HepG2 (cell line): Measurements from ENCODE around the gene NCOA3. TPM values are rescaled to one million over a fixed set of nuclear protein-coding genes. Genes with fewer than 3 reads are reported as not detected.
A peak's percentile ranks its signal among the peaks of the same experiment; 100 is the strongest.

Experiments
- EP300 ChIP-seq, 3 experiments: sonication (generic) in 1 of 3; formaldehyde crosslinking in 1 of 3; IDR thresholded peaks; 2 replicates each; pipeline versions ENCODE4 v1.5.1 to v1.6.1; 2011 to 2020; ENCODE audit warnings: low read depth in 2 of 3, low read length in 2 of 3, borderline replicate concordance in 1 of 3, improper control_type of control experiment in 1 of 3, mild to moderate bottlenecking in 1 of 3, missing genetic modification reagents in 1 of 3, moderate library complexity in 1 of 3
- ERF ChIP-seq: IDR thresholded peaks from 2 replicates; pipeline ENCODE4 v1.6.1; 2018; ENCODE audit warnings: missing biosample characterization, missing genetic modification reagents
- GTF3A ChIP-seq: sonication (generic); formaldehyde crosslinking; conservative IDR thresholded peaks from 2 replicates; pipeline ENCODE4 v1.4.0; 2020; ENCODE audit warnings: mild to moderate bottlenecking, missing genetic modification reagents
- HNF4G ChIP-seq, 2 experiments: sonication (generic) in 1 of 2; formaldehyde crosslinking in 1 of 2; IDR thresholded peaks; 2 replicates each; pipeline versions ENCODE4 v1.4.0 to v1.6.1; 2011 to 2020; ENCODE audit warnings: borderline replicate concordance in 2 of 2, low read depth in 2 of 2, mild to moderate bottlenecking in 2 of 2, low read length in 1 of 2, missing genetic modification reagents in 1 of 2, moderate library complexity in 1 of 2
- KLF12 ChIP-seq: sonication (generic); formaldehyde crosslinking; IDR thresholded peaks from 2 replicates; pipeline ENCODE4 v1.4.0; 2020; ENCODE audit warnings: missing genetic modification reagents, borderline replicate concordance
- KMT2A ChIP-seq: sonication (generic); formaldehyde crosslinking; IDR thresholded peaks from 2 replicates; pipeline ENCODE4 v1.4.0; 2020; ENCODE audit warnings: missing genetic modification reagents
- MZF1 ChIP-seq: sonication (generic); formaldehyde crosslinking; IDR thresholded peaks from 2 replicates; pipeline ENCODE4 v1.8.1; 2023; ENCODE audit warnings: mild to moderate bottlenecking, missing genetic modification reagents, borderline replicate concordance
- SNAPC2 ChIP-seq: sonication (generic); formaldehyde crosslinking; IDR thresholded peaks from 2 replicates; pipeline ENCODE4 v1.8.1; 2022; ENCODE audit warnings: mild to moderate bottlenecking, missing genetic modification reagents
- SRSF9 ChIP-seq: fragments of 200-400 bp; formaldehyde crosslinking; IDR thresholded peaks from 2 replicates; pipeline ENCODE4 v1.6.1; 2018; ENCODE audit warnings: borderline replicate concordance, mild to moderate bottlenecking, low read depth, low read length; ENCODE audit not compliant: insufficient read depth, poor library complexity, severe bottlenecking
- ZFP90 ChIP-seq: sonication (generic); formaldehyde crosslinking; IDR thresholded peaks from 2 replicates; pipeline ENCODE4 v1.8.0; 2022; ENCODE audit warnings: missing genetic modification reagents, mild to moderate bottlenecking, inconsistent platforms, borderline replicate concordance
- ZNF225 ChIP-seq: sonication (generic); formaldehyde crosslinking; IDR thresholded peaks from 2 replicates; pipeline ENCODE4 v1.4.0; 2020; ENCODE audit warnings: mild to moderate bottlenecking, missing genetic modification reagents
- ZNF337 ChIP-seq: sonication (generic); formaldehyde crosslinking; IDR thresholded peaks from 2 replicates; pipeline ENCODE4 v1.5.1; 2020; ENCODE audit warnings: missing genetic modification reagents, low read depth, mild to moderate bottlenecking, borderline replicate concordance
- ZNF343 ChIP-seq: sonication (generic); formaldehyde crosslinking; IDR thresholded peaks from 2 replicates; pipeline ENCODE4 v1.4.0; 2020; ENCODE audit warnings: mild to moderate bottlenecking, missing genetic modification reagents
- ZNF44 ChIP-seq: sonication (generic); formaldehyde crosslinking; IDR thresholded peaks from 2 replicates; pipeline ENCODE4 v1.5.1; 2020; ENCODE audit warnings: mild to moderate bottlenecking, missing genetic modification reagents
- ZNF503 ChIP-seq: sonication (generic); formaldehyde crosslinking; IDR thresholded peaks from 2 replicates; pipeline ENCODE4 v1.4.0; 2020; ENCODE audit warnings: missing genetic modification reagents
- ZNF710 ChIP-seq: sonication (generic); formaldehyde crosslinking; IDR thresholded peaks from 2 replicates; pipeline ENCODE4 v1.5.0; 2020; ENCODE audit warnings: mild to moderate bottlenecking, missing genetic modification reagents, borderline replicate concordance
- ZNF850 ChIP-seq: sonication (generic); formaldehyde crosslinking; conservative IDR thresholded peaks from 2 replicates; pipeline ENCODE4 v1.9.0; 2021; ENCODE audit warnings: mild to moderate bottlenecking, missing genetic modification reagents
- polyA plus RNA-seq, 8 experiments: library from polyadenylated mRNA; depleted of rRNA in 3 of 8; stranded (reverse) in 7 of 8; unstranded in 1 of 8; fragments of >200 nt; fragmentation: Illumina TruSeq in 4 of 8; extraction: Trizol in 4 of 8; gene quantifications; 2 replicates each; pipeline versions ENCODE4 v1.2.1 to v1.2.3, GENCODE V29; 2011 to 2016; ENCODE audit warnings: low read depth in 4 of 8, missing spikeins in 1 of 8, mixed read lengths in 1 of 8; ENCODE audit not compliant: insufficient read depth in 1 of 8
- total RNA-seq, 5 experiments: library from RNA; depleted of rRNA; stranded (reverse); fragments of >200 nt; fragmentation: Illumina TruSeq; extraction: Trizol; gene quantifications; 2 replicates each; pipeline ENCODE4 v1.2.3, GENCODE V29; 2016; ENCODE audit warnings: low read depth in 1 of 5
- TF ChIP-seq, protein P1 (sequence below): sonication (generic); formaldehyde crosslinking; IDR thresholded peaks from 2 replicates; pipeline ENCODE4 v1.5.1; 2020; ENCODE audit warnings: missing genetic modification reagents, mild to moderate bottlenecking, borderline replicate concordance
- TF ChIP-seq, protein P2 (sequence below): sonication (generic); formaldehyde crosslinking; IDR thresholded peaks from 2 replicates; pipeline ENCODE4 v1.9.0; 2021; ENCODE audit warnings: missing genetic modification reagents, borderline replicate concordance

The NCOA3 gene
- total and polyA plus RNA-seq, 2 of the 13 experiments (the other 11 are each of a cell fraction or from before 2014, with no cell fraction given) = 35.0 to 56.8 TPM

DNA sequence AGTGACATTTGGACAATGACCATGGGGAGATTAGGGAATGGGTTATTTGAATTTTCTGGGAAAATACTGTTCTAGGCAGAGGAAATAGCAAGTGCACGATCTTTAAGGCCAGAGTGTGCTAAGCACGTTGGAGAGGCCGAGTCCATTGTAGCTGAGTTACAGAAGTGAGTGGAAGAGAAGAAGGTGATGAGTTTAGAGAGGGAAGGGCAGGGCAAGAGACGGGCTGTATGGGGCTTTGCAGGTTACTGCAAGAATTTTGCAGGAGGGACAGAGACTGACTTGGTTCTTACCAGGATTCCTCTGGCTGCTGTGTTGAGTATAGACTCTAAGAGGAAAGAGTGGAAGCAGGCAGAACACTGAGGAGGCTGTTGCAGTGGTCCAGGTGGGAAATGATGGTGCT is 1.1 kb upstream of the NCOA3 start (continued):
- TF ChIP-seq EP300 (IDR thresholded peaks at IDR 0.05; ENCODE audit: low read depth in 2 of 2, low read length in 2 of 2) = 0 out of 4 replicates have a peak, but pooled peaks of 1 of the 2 experiments have one; percentile 3
- TF ChIP-seq EP300 (CRISPR knock-in tag; IDR thresholded peaks at IDR 0.05; ENCODE audit: borderline replicate concordance) = 0 out of 2 replicates have a peak, but pooled peaks have one; percentile 29
- TF ChIP-seq, protein P1, sequence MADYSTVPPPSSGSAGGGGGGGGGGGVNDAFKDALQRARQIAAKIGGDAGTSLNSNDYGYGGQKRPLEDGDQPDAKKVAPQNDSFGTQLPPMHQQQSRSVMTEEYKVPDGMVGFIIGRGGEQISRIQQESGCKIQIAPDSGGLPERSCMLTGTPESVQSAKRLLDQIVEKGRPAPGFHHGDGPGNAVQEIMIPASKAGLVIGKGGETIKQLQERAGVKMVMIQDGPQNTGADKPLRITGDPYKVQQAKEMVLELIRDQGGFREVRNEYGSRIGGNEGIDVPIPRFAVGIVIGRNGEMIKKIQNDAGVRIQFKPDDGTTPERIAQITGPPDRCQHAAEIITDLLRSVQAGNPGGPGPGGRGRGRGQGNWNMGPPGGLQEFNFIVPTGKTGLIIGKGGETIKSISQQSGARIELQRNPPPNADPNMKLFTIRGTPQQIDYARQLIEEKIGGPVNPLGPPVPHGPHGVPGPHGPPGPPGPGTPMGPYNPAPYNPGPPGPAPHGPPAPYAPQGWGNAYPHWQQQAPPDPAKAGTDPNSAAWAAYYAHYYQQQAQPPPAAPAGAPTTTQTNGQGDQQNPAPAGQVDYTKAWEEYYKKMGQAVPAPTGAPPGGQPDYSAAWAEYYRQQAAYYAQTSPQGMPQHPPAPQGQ (CRISPR knock-in tag) = no peak
- no peak for TF ChIP-seq ERF (CRISPR knock-in tag)
- TF ChIP-seq KMT2A (CRISPR knock-in tag) = 0 out of 2 replicates have a peak, but pooled peaks have one; percentile 30
- no peak for TF ChIP-seq ZNF337 (CRISPR knock-in tag)
- TF ChIP-seq ZNF44 (CRISPR knock-in tag) = no peak
- TF ChIP-seq, protein P2, sequence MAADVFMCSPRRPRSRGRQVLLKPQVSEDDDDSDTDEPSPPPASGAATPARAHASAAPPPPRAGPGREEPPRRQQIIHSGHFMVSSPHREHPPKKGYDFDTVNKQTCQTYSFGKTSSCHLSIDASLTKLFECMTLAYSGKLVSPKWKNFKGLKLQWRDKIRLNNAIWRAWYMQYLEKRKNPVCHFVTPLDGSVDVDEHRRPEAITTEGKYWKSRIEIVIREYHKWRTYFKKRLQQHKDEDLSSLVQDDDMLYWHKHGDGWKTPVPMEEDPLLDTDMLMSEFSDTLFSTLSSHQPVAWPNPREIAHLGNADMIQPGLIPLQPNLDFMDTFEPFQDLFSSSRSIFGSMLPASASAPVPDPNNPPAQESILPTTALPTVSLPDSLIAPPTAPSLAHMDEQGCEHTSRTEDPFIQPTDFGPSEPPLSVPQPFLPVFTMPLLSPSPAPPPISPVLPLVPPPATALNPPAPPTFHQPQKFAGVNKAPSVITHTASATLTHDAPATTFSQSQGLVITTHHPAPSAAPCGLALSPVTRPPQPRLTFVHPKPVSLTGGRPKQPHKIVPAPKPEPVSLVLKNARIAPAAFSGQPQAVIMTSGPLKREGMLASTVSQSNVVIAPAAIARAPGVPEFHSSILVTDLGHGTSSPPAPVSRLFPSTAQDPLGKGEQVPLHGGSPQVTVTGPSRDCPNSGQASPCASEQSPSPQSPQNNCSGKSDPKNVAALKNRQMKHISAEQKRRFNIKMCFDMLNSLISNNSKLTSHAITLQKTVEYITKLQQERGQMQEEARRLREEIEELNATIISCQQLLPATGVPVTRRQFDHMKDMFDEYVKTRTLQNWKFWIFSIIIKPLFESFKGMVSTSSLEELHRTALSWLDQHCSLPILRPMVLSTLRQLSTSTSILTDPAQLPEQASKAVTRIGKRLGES (CRISPR knock-in tag) = no peak
- TF ChIP-seq ZNF225 (CRISPR knock-in tag) = no peak
- TF ChIP-seq KLF12 (CRISPR knock-in tag) = 0 out of 2 replicates have a peak, but pooled peaks have one; percentile 15
- no peak for TF ChIP-seq SRSF9
- no peak for TF ChIP-seq HNF4G (IDR thresholded peaks at IDR 0.05; ENCODE audit: borderline replicate concordance, low read depth, low read length)
- TF ChIP-seq HNF4G (CRISPR knock-in tag; IDR thresholded peaks at IDR 0.05; ENCODE audit: borderline replicate concordance, low read depth) = no peak
- no peak for TF ChIP-seq ZNF503 (CRISPR knock-in tag)
- TF ChIP-seq ZFP90 (CRISPR knock-in tag) = 0 out of 2 replicates have a peak, but pooled peaks have one; percentile 17
- peak; percentile 34; the same call in 1 of the 2 replicates for TF ChIP-seq SNAPC2
- 0 out of 2 replicates have a peak, but pooled peaks have one; percentile 15 for TF ChIP-seq GTF3A
- TF ChIP-seq ZNF710 (CRISPR knock-in tag) = 0 out of 2 replicates have a peak, but pooled peaks have one; percentile 30
- TF ChIP-seq MZF1 (CRISPR knock-in tag) = no peak
- no peak for TF ChIP-seq ZNF850 (CRISPR knock-in tag)
- no peak for TF ChIP-seq ZNF343
